NCI-H526 treated with DMSO at 0.1 percent for 48 hours (cell line): ENCODE data around the gene CTNNA2.

ENCODE experiments used
- DNase-seq: peaks from one replicate; lab custom pipeline; 2025; lab: John Stamatoyannopoulos, UW

Gene CTNNA2

GRCh38 chr2:79984476-79984875 lies 471.6 kb downstream of the CTNNA2 start:
- no peak for DNase-seq

GRCh38 chr2:79985145-79985544 lies 472.3 kb downstream of the CTNNA2 start:
- no peak for DNase-seq

GRCh38 chr2:79985571-79985970 lies 472.7 kb downstream of the CTNNA2 start:
- DNase-seq = no peak

DNA sequence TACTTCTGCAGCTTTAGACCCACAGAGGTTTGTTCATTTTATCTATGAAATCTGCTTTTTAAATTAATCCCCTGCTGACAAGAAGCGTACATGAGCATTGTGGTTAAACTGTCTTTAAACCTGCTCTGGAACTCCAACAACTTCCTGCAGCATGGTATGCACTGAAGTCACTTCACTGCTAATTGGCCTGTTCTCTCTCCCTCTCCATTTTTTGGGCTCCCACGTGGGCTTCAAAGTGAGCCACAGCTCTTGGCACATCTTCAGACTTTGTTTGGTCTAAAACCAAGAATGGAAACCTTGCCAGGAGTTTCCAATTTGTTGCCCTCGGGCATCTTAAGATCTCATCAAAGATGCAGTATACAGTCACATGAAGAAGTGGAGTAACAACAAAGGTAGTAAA lies 480.3 kb downstream of the CTNNA2 start:
- DNase-seq = no peak

DNA sequence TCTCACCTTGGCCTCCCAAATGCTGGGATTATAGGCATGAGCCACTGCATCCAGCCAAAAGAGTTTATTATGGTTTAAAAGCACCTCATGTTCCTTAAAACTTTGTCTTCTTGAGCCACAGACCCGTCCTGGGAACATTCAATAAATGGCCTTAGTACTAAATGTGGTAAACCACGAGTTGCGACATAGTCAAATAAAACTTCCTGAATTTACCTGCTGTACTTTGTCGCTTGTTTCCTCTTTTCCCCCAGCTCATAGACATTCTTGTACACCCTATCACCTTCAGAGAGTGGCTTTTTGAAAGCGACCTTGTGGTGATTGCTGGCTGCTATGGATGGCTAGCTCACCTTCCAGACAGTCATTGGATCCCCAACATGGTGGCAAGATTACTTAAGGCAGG lies 481.3 kb downstream of the CTNNA2 start:
- DNase-seq = no peak

- no peak for DNase-seq
Measured at GRCh38 chr2:79994965-79995364, 482.1 kb downstream of the CTNNA2 start.

DNA sequence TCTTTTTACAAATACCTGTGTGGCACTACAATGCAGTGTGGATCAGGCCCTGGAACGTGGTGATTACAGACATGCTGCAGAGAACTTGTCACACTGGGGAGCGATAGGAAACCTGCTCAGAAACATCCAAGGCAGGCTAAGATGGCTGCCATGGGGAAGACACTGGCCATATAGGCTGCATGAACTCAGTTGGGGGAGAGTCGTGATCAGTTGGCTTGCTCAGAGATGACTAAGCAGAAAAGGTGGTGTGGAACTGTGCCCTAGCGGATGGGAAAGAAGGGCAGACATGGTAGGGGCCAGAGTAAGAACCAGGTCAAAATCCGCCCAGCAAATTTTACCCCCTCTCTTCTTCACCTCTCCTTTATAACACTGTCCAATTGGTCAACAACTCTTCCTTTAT lies 483.9 kb downstream of the CTNNA2 start:
- DNase-seq = no peak

GRCh38 chr2:80001701-80002101 lies 488.9 kb downstream of the CTNNA2 start:
- no peak for DNase-seq

DNA sequence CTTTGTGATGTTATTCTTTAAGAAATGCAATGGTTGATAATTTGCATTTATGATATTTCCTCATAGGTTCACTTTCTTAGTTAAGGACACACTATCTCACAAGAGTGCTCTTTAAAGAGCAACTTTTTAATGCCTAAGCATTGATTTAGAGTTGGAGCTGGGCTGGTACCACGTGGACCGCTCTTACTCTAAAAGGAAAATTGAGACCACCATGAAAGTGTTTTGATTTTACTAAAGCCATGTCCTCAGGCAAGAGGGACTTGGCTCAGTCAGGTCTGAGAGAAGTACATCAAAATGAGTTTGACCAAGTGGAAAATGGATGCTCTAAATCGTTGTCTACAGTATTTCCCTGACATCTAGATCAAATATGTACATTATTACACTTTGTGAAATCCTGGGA lies 489.3 kb downstream of the CTNNA2 start:
- DNase-seq = no peak

- no peak for DNase-seq
Measured at GRCh38 chr2:80002568-80003157, 489.8 kb downstream of the CTNNA2 start.

GRCh38 chr2:80007777-80008503 lies 495.1 kb downstream of the CTNNA2 start:
- no peak for DNase-seq

DNA sequence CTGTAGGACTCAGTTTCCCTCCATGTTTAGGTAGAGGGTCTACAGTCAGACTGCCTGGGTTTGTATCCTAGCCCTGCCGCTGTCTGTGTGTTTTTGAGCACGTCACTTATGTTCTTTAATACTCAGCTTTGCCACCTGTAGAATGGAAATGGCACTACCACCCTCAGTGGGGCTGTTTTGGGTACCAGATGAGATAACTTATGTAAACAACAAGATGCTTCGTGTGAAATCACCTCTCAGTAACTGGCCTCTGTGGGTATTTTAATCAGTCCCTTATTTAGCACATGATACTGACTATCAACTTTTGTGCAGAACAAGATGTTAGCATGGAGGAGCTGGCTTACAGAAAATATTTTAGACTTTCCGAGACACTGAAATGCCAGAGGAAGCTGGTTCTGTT lies 495.7 kb downstream of the CTNNA2 start:
- DNase-seq = no peak

GRCh38 chr2:80009211-80009610 lies 496.4 kb downstream of the CTNNA2 start:
- DNase-seq = no peak

DNA sequence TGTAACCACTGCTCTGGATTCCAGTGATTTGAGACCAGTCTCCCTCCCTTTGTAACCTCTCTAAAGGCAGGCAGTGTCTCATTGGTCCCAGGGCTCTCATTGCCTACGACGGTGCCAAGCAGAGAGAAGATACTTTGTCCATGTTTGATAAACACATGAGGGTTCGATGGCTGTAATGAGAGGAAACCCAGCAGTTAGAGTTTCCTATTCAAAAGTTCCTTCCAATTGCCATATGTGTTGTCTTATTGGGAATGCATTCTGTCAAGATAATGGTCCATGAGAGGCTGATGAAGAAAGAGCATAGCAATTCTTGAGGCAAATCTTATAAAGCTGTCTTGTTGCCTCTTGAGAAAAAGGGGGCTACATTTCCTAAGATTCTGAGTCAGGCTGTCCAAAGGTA lies 499.2 kb downstream of the CTNNA2 start:
- DNase-seq = no peak

GRCh38 chr2:80014637-80015036 lies 501.8 kb downstream of the CTNNA2 start:
- DNase-seq = no peak

DNA sequence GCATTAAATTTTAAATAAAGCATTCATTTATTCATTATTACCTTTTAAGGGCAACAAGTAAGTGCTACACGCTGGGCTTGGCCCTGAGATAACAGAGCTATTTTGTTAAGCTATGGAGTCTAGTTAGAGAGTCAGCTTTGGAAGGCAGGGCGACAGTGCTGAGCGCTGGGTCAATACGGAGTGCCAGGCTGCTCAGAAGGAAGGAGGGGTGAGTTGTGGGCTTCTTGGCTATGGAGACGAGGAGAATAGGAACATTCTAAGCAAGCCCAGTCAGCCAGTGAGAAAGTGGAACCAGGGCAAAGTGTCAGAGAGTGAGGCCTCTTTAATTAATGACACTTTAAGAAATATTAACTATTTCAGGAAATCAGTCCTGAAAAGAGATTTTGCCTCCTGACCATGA lies 503.3 kb downstream of the CTNNA2 start:
- no peak for DNase-seq

DNA sequence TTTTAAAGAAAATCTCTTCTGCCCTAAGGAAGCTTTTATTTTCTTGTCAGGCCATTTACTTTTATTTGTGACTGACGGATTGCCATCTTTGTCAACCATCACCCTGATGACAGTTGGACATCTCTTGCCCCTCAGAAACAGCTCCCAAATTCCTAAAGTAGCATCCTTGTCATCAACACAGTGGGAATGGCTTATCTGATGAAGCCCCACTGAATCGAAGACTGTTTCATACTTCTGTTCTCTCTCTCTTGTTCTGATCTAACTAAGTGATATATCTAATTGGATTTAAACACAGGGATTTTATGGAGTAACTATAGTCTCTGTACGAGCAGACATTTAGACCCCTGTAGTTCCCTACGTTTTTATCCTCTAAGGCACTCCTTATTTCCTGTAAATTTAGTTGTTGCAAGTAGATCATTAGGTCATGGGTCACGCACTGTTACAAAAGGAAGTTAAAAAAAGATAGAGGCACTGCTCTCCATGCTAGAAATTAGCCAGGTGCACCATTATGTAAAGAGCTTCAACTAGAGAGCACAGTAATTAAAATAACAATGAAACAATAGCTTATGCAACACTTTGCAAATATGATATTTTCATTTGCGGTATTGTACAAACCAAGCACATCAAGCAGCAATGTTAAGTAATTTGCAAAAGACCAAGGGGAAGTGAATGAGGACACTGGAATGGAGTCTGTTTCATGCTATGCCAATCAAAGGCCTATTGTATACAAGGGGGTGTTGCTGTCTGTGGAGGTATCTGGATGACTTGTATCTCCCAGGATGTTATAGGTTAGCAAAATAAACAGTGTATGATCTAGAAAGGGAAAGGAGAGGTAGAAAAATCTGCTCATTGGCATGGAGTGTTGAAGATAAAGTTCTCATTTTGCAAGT lies 507.0 kb downstream of the CTNNA2 start:
- DNase-seq = peak; percentile 53

- no peak for DNase-seq
Measured at GRCh38 chr2:80022018-80022417, 509.2 kb downstream of the CTNNA2 start.

DNA sequence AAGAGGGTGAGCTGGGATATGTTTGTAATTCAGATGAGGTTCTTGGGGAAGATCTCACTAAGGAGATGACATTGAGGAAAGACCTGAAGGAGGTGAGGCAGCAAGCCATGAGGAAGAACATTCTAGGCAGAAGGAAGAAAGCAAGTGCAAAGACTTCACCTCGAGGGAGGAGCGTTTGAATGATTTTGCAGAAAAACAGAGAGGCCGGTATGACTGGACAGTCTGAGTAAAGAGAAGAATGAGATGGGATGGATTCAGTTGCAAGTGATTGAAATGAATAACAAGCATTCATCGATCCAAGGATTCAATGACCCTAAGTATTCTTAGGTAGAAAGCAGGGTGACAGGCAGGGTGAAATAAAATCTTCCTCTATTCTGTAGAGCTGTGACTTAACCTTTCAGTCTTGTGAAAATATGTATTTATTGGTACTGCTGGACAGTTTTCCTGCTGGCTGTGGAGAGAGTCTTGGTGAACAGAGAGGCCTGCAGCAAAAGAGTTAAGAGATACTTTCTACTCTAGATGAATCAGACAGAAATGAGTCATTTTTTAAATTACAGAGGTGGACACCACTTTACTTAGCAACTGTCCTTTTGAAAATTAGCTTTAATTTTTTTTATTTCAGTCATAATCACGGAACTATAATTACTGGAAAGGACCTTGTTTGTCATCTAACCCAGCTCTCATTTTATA lies 513.3 kb downstream of the CTNNA2 start:
- DNase-seq = no peak

GRCh38 chr2:80028051-80028450 lies 515.2 kb downstream of the CTNNA2 start:
- no peak for DNase-seq

DNA sequence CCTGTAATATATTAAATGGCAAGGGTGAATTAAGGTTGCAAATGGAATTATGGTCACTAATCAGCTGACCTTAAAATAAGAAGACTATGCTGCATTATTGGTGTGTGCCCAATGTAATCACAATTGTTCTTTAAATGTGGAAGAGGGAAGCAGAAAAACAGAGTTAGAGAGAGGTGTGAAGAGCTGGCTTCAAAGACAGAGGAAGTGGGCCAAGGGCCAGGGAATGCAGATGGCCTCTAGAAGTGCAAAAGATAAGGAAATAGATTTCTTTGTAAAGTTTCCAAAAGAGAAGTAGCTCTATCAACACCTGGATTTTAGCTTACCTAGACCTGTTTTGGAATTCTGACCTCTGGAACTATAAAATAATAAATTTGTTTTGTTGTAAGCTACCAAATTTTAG lies 515.7 kb downstream of the CTNNA2 start:
- DNase-seq = no peak

GRCh38 chr2:80030135-80030534 lies 517.3 kb downstream of the CTNNA2 start:
- peak; percentile 14 for DNase-seq
